Loucy (cell line): ENCODE results near the gene EPAS1.

Source experiments
- H2AFZ ChIP-seq: fragments of 200-600 bp; sonication (generic); 2 replicates; pipeline ENCODE4 v1.6.0; 2016; ENCODE audit warnings: antibody characterized with exemption, mild to moderate bottlenecking, low read length, moderate library complexity
- H3F3A ChIP-seq: fragments of 200-600 bp; 2 replicates; pipeline ENCODE4 v1.6.0; 2016; ENCODE audit warnings: antibody characterized with exemption, low read depth, mild to moderate bottlenecking
- H3K27me3 ChIP-seq: fragments of 200-600 bp; sonication (generic); 2 replicates; pipeline ENCODE4 v1.6.1; 2014; ENCODE audit warnings: low read length, mild to moderate bottlenecking; ENCODE audit not compliant: insufficient read depth, poor library complexity, severe bottlenecking
- H3K36me3 ChIP-seq: fragments of 200-600 bp; sonication (generic); 2 replicates; pipeline ENCODE4 v1.6.1; 2016; ENCODE audit warnings: low read length; ENCODE audit not compliant: insufficient read depth
- H3K4me1 ChIP-seq: fragments of 200-600 bp; sonication (generic); 2 replicates; pipeline ENCODE4 v1.5.1; 2014; ENCODE audit warnings: low read length, mild to moderate bottlenecking; ENCODE audit not compliant: insufficient read depth, poor library complexity, severe bottlenecking
- H3K4me2 ChIP-seq: fragments of 200-600 bp; sonication (generic); 2 replicates; pipeline ENCODE4 v1.6.0; 2014; ENCODE audit warnings: antibody characterized with exemption, low read length, low read depth, mild to moderate bottlenecking; ENCODE audit not compliant: poor library complexity, severe bottlenecking
- H3K4me3 ChIP-seq: fragments of 200-600 bp; sonication (generic); 2 replicates; pipeline ENCODE4 v1.5.1; 2014; ENCODE audit warnings: low read length, mild to moderate bottlenecking, mixed read lengths; ENCODE audit not compliant: poor library complexity, severe bottlenecking
- H3K79me2 ChIP-seq: fragments of 200-600 bp; sonication (generic); 2 replicates; pipeline ENCODE4 v1.6.1; 2014; ENCODE audit warnings: low read length; ENCODE audit not compliant: insufficient read depth
- H3K9ac ChIP-seq: fragments of 200-600 bp; sonication (generic); 2 replicates; pipeline ENCODE4 v1.6.0; 2014; ENCODE audit warnings: mild to moderate bottlenecking, low read depth, low read length, moderate library complexity; ENCODE audit not compliant: poor library complexity, severe bottlenecking
- H3K9me2 ChIP-seq: fragments of 200-600 bp; sonication (generic); replicated peaks from 2 replicates; pipeline ENCODE4 v1.6.1; 2016; ENCODE audit warnings: low read depth, low read length, mixed read lengths
- H3K9me3 ChIP-seq: fragments of 200-600 bp; sonication (generic); 2 replicates; pipeline ENCODE4 v1.6.1; 2014; ENCODE audit warnings: mild to moderate bottlenecking, antibody characterized with exemption, low read length, low read depth; ENCODE audit not compliant: insufficient read depth
- H4K20me1 ChIP-seq: fragments of 200-600 bp; sonication (generic); 2 replicates; pipeline ENCODE4 v1.6.0; 2014; ENCODE audit warnings: antibody characterized with exemption, low read length, mild to moderate bottlenecking; ENCODE audit not compliant: insufficient read depth, poor library complexity, severe bottlenecking
- EZH2phosphoT487 ChIP-seq: fragments of 200-600 bp; IDR thresholded peaks from 2 replicates; pipeline ENCODE4 v1.6.1; 2018; ENCODE audit warnings: antibody characterized with exemption, mild to moderate bottlenecking, moderate library complexity, borderline replicate concordance
- TF ChIP-seq, protein P1 (sequence below): fragments of 200-600 bp; sonication (generic); conservative IDR thresholded peaks from 2 replicates; pipeline ENCODE4 v1.5.1; 2014; ENCODE audit warnings: mild to moderate bottlenecking, antibody characterized with exemption, low read length

EPAS1 gene

DNA sequence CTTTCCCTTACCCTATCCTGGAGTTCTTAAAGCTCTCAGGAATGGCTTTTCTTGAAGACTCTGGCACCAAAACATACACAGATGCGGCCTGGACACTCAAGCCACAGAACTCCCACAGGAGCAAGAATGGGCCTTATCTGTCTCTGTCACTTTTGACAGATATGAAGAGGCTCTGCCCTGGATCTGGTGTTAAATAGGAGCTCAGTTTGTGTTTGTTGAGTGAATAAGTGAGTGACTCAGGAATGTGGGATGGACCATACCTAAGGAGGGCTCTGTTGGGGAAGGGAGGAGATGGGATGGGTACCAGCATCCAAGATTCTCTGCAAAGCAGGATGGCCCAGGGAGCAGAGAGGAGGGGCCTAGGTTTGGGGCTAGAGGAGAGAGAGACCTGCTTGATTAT is 33.9 kb upstream of the EPAS1 start:
- no peaks in the 10 kb centered on the region for H3K27me3 ChIP-seq

DNA sequence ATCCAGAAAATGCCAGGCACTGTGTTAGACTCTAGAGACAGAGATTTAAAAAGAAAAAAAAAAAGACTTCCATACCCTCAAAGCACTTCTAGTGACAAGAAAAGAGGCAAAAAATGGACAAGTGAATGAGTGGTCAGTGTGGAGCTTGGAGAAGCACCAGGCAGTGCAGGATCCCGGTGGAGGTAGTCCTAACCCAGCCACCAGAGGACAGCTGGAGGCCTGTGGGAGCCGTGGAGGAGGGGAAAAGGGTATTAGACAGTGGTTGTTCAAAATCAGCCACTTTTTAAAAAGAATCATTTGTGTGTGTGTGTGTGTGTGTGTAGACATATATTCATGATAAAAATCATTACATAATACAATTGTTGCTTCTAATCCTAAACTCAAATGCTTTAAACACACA is 32.8 kb upstream of the EPAS1 start:
- no peak overlapping the region for H3K9ac ChIP-seq
- H3K27me3 ChIP-seq, result no peaks in the 10 kb centered on the region
- H3K9me3 ChIP-seq, result no peaks in the 10 kb centered on the region
- no peaks in the 10 kb centered on the region for H3F3A ChIP-seq
- no peak overlapping the region for H3K4me2 ChIP-seq
- TF ChIP-seq, protein P1, sequence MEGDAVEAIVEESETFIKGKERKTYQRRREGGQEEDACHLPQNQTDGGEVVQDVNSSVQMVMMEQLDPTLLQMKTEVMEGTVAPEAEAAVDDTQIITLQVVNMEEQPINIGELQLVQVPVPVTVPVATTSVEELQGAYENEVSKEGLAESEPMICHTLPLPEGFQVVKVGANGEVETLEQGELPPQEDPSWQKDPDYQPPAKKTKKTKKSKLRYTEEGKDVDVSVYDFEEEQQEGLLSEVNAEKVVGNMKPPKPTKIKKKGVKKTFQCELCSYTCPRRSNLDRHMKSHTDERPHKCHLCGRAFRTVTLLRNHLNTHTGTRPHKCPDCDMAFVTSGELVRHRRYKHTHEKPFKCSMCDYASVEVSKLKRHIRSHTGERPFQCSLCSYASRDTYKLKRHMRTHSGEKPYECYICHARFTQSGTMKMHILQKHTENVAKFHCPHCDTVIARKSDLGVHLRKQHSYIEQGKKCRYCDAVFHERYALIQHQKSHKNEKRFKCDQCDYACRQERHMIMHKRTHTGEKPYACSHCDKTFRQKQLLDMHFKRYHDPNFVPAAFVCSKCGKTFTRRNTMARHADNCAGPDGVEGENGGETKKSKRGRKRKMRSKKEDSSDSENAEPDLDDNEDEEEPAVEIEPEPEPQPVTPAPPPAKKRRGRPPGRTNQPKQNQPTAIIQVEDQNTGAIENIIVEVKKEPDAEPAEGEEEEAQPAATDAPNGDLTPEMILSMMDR, result no peak
- TF ChIP-seq EZH2phosphoT487, result no peak
- H3K4me3 ChIP-seq, result no peak overlapping the region
- no peaks in the 10 kb centered on the region for H4K20me1 ChIP-seq
- H3K36me3 ChIP-seq, result no peaks in the 10 kb centered on the region
- H3K4me1 ChIP-seq, result peaks cover 25% of the 10 kb centered on the region
- no peaks in the 10 kb centered on the region for H3K9me2 ChIP-seq
- no peaks in the 10 kb centered on the region for H3K79me2 ChIP-seq
- no peak overlapping the region for H2AFZ ChIP-seq

More for the DNA sequence above, 33.9 kb upstream of the EPAS1 start:
- no peaks in the 10 kb centered on the region for H3F3A ChIP-seq
- H3K9me2 ChIP-seq, result no peaks in the 10 kb centered on the region
- no peak overlapping the region for H3K4me3 ChIP-seq
- H3K4me2 ChIP-seq, result no peak overlapping the region
- peaks cover 18% of the 10 kb centered on the region for H3K4me1 ChIP-seq
- H3K79me2 ChIP-seq, result no peaks in the 10 kb centered on the region
- H3K36me3 ChIP-seq, result no peaks in the 10 kb centered on the region
- H3K9me3 ChIP-seq, result no peaks in the 10 kb centered on the region
- H4K20me1 ChIP-seq, result no peaks in the 10 kb centered on the region
- TF ChIP-seq, protein P1, result no peak
- TF ChIP-seq EZH2phosphoT487, result no peak
- no peak overlapping the region for H2AFZ ChIP-seq
- H3K9ac ChIP-seq, result no peak overlapping the region

- H4K20me1 ChIP-seq, result no peaks in the 10 kb centered on the region
- no peak overlapping the region for H3K4me2 ChIP-seq
- no peaks in the 10 kb centered on the region for H3K9me3 ChIP-seq
- H3K4me1 ChIP-seq, result peaks cover 33% of the 10 kb centered on the region
- no peaks in the 10 kb centered on the region for H3K9me2 ChIP-seq
- H3K4me3 ChIP-seq, result no peak overlapping the region
- H3K79me2 ChIP-seq, result no peaks in the 10 kb centered on the region
- no peak overlapping the region for H2AFZ ChIP-seq
- TF ChIP-seq, protein P1, result no peak
- TF ChIP-seq EZH2phosphoT487, result no peak
- no peaks in the 10 kb centered on the region for H3F3A ChIP-seq
- no peak overlapping the region for H3K9ac ChIP-seq
- no peaks in the 10 kb centered on the region for H3K27me3 ChIP-seq
- no peaks in the 10 kb centered on the region for H3K36me3 ChIP-seq
Observed at GRCh38 chr2:46266134-46266533, 31.1 kb upstream of the EPAS1 start.
